A673 (cell line): ENCODE results near the gene IKZF5. TPM values are rescaled to one million over a fixed set of nuclear protein-coding genes. Genes with fewer than 3 reads are reported as not detected.

Experiments
- BruUV-seq: library from RNA; stranded (reverse); fragments of 400-500 nt; replicated peaks from 2 replicates; lab custom pipeline; 2021; lab: Mats Ljungman, UMichigan
- CTCF ChIA-PET: fragments of 300-600 bp; sonication (Branson Sonifier 250); formaldehyde crosslinking; loops from one replicate; lab custom pipeline; 2022; ENCODE audit warnings: antibody characterized with exemption; lab: Charles Lee
- POLR2A ChIA-PET: fragments of 300-600 bp; sonication (Branson Sonifier 250); formaldehyde crosslinking; loops from one replicate; lab custom pipeline; 2022; ENCODE audit warnings: antibody characterized with exemption; ENCODE audit not compliant: low non-redundant PET; lab: Charles Lee
- DNase-seq: peaks from one replicate; pipeline ENCODE4 v3.0.0-alpha.2; 2015; ENCODE audit warnings: low spot score
- H3K27ac ChIP-seq: fragments of 200-600 bp; sonication (generic); 2 replicates; pipeline ENCODE4 v1.5.1; 2016; ENCODE audit warnings: mixed run types, low read depth, mild to moderate bottlenecking, mixed read lengths, antibody characterized with exemption, low read length; ENCODE audit not compliant: poor library complexity, severe bottlenecking
- H3K27me3 ChIP-seq: fragments of 200-600 bp; sonication (generic); replicated peaks from 2 replicates; pipeline ENCODE4 v1.6.1; 2017; ENCODE audit warnings: mixed run types, low read depth, mild to moderate bottlenecking, mixed read lengths, antibody characterized with exemption, low read length; ENCODE audit not compliant: insufficient read depth, poor library complexity
- H3K36me3 ChIP-seq: fragments of 200-600 bp; sonication (generic); 2 replicates; pipeline ENCODE4 v1.6.1; 2016; ENCODE audit warnings: mixed run types, mild to moderate bottlenecking, mixed read lengths, antibody characterized with exemption, low read length; ENCODE audit not compliant: insufficient read depth, poor library complexity, severe bottlenecking
- H3K4me1 ChIP-seq: fragments of 200-600 bp; sonication (generic); 2 replicates; pipeline ENCODE4 v1.6.1; 2017; ENCODE audit warnings: mixed run types, mild to moderate bottlenecking, mixed read lengths, antibody characterized with exemption, low read length; ENCODE audit not compliant: insufficient read depth, poor library complexity, severe bottlenecking
- H3K4me3 ChIP-seq: fragments of 200-600 bp; sonication (generic); 2 replicates; pipeline ENCODE4 v1.5.1; 2016; ENCODE audit warnings: low read depth, mixed run types, mild to moderate bottlenecking, mixed read lengths, low read length; ENCODE audit not compliant: poor library complexity, severe bottlenecking
- H3K9me3 ChIP-seq: fragments of 200-600 bp; sonication (generic); 2 replicates; pipeline ENCODE4 v1.6.1; 2016; ENCODE audit warnings: mixed run types, low read depth, mild to moderate bottlenecking, mixed read lengths, antibody characterized with exemption, low read length; ENCODE audit not compliant: poor library complexity, severe bottlenecking
- EZH2 ChIP-seq: fragments of 200-600 bp; sonication (generic); IDR thresholded peaks from 2 replicates; pipeline ENCODE4 v1.6.1; 2017; ENCODE audit warnings: borderline replicate concordance, low read depth, mild to moderate bottlenecking, mixed read lengths, antibody characterized with exemption, low read length; ENCODE audit not compliant: poor library complexity, severe bottlenecking
- intact Hi-C: fragments of 100-400 bp; cut with micrococcal nuclease; formaldehyde crosslinking; loops from one replicate; pipeline ENCODE4 v1.10.0; 2022; ENCODE audit not compliant: unreplicated experiment
- total RNA-seq: library from RNA; stranded (reverse); gene quantifications from 2 replicates; pipeline ENCODE4 v1.2.3, GENCODE V29; 2021
- TF ChIP-seq, protein P1 (sequence below): fragments of 300-800, 200-600 bp; sonication (generic); conservative IDR thresholded peaks from 2 replicates; pipeline ENCODE4 v1.5.1; 2017; ENCODE audit warnings: low read depth, mild to moderate bottlenecking, antibody characterized with exemption, low read length, moderate library complexity, mixed read lengths

Gene IKZF5
- total RNA-seq, 1 experiment from 2014 or later = 13.8 TPM

DNA sequence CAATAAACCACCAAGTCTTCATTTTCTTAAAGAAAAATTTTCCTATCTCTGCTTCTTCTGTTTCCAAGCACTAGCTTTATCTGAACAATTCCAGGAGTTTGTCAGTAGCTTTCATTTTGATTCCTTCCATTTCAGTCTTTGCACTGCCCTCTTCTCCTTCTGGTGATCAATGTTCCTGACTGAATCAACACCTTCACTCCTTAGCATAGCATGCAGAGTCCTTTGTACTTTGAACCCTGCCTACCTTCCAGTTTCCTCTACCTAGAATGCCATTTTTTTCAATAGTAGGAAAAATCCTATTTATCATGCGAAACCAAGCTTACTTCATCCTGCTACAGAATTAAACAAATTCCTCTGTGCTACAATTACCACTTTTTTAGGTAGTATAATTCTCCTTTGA, 52.7 kb downstream of the IKZF5 start:
- Histone ChIP-seq H3K36me3 (no peaks in the 10 kb centered on the region), H3K9me3 (peaks cover 6% of the 10 kb centered on the region), H3K27me3 (no peaks in the 10 kb centered on the region), H3K27ac (no peak overlapping the region), H3K4me1 (no peaks in the 10 kb centered on the region), H3K4me3 (no peak overlapping the region)
- POLR2A ChIA-PET = no interaction called here
- no peak for DNase-seq
- BruUV-seq = no TSS peak
- TF ChIP-seq, protein P1, sequence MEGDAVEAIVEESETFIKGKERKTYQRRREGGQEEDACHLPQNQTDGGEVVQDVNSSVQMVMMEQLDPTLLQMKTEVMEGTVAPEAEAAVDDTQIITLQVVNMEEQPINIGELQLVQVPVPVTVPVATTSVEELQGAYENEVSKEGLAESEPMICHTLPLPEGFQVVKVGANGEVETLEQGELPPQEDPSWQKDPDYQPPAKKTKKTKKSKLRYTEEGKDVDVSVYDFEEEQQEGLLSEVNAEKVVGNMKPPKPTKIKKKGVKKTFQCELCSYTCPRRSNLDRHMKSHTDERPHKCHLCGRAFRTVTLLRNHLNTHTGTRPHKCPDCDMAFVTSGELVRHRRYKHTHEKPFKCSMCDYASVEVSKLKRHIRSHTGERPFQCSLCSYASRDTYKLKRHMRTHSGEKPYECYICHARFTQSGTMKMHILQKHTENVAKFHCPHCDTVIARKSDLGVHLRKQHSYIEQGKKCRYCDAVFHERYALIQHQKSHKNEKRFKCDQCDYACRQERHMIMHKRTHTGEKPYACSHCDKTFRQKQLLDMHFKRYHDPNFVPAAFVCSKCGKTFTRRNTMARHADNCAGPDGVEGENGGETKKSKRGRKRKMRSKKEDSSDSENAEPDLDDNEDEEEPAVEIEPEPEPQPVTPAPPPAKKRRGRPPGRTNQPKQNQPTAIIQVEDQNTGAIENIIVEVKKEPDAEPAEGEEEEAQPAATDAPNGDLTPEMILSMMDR = no peak
- TF ChIP-seq EZH2 = no peak
- CTCF ChIA-PET = no interaction called here
- intact Hi-C loops = no loop called here

DNA sequence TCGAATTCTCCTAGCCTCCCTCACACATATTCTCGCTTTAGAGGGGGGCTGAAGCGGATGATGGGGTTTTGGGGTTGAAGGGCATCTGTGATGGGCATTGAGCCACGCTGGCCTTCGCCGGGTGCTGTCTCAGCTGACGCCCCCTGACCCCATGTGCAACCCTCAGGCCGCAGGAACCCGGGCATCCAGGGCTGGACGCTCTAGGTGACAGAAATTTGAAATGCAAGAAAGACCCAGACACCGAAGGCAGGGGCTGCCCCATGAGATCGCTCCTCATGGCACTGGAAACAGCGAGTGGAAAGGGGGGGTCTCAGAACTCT, 53.9 kb downstream of the IKZF5 start:
- TF ChIP-seq, protein P1 = no peak
- TF ChIP-seq EZH2 = no peak
- peak overlapping the region; percentile 91 for H3K4me3 ChIP-seq
- intact Hi-C loops = no loop called here
- no peak for DNase-seq
- H3K9me3 ChIP-seq = peaks cover 6% of the 10 kb centered on the region
- ChIA-PET CTCF (no interaction called here), POLR2A (no interaction called here)
- BruUV-seq = TSS peak; percentile 66
- no peaks in the 10 kb centered on the region for H3K4me1 ChIP-seq
- no peaks in the 10 kb centered on the region for H3K27me3 ChIP-seq
- H3K36me3 ChIP-seq = no peaks in the 10 kb centered on the region
- H3K27ac ChIP-seq = no peak overlapping the region

DNA sequence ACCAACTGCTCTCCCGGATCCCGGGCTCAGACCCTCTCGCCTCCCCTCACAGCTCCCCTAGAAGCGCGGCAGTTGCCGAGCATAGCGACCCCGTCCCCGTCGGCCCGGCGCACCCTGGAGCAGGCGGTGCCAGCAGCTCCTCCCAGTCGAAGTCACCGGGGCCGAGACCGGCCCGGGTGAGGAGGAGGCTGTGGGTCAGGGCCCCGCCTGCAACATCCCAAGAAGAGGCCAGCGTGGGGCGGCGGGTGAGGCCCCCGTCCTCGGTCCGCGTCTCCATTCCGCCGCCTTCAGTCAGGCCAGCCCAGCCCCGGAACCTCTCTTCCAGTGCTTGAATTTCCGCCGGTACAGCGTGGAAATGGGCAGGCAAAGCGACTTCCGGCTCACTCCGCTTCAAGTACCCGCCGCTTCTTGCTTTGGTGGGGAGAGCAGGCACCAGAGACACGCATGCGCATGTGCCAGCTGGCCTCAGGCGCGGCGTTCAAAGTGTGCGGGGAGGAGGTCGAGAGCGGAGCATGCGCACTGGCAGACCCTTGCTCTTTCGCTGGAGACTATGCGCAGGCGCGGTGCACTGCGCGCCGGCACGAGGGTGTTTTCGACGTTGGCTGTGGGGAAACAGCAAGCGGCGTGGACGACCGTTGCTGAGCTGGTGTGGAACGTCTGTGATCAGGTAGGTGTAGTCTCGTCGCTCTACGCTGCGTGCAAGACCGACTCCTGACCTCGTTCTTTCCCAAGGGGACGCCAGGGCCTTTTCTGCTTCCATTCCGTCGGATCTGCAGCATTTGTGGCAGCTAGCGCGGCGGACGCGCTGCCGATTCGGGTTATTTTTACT, 54.5 kb downstream of the IKZF5 start, which contains the start of gene C10orf88:
TSS of gene C10orf88 (minus strand) at position 326 of the 829 bp plus-strand sequence. CDS start at position 277, 49 bp downstream.
- TF ChIP-seq, protein P1 = no peak
- no peak for TF ChIP-seq EZH2
- H3K36me3 ChIP-seq = no peaks in the 10 kb centered on the region
- H3K4me1 ChIP-seq = no peaks in the 10 kb centered on the region
- intact Hi-C loops = no loop called here
- DNase-seq = peak; percentile 99
- peak within 1 kb of the TSS; percentile 91 for H3K4me3 ChIP-seq
- H3K27ac ChIP-seq = peak within 1 kb of the TSS; percentile 93
- POLR2A ChIA-PET = no interaction called here
- no peaks in the 10 kb centered on the region for H3K27me3 ChIP-seq
- no TSS peak for BruUV-seq
- CTCF ChIA-PET = no interaction called here
- H3K9me3 ChIP-seq = peaks cover 6% of the 10 kb centered on the region
